A673 (cell line): Measurements from ENCODE around the gene CASZ1. TPM values are rescaled to one million over a fixed set of nuclear protein-coding genes. Genes with fewer than 3 reads are reported as not detected.

Experiments used
- BruUV-seq: library from RNA; stranded (reverse); fragments of 400-500 nt; replicated peaks from 2 replicates; lab custom pipeline; 2021; lab: Mats Ljungman, UMichigan
- CTCF ChIA-PET: fragments of 300-600 bp; sonication (Branson Sonifier 250); formaldehyde crosslinking; loops from one replicate; lab custom pipeline; 2022; ENCODE audit warnings: antibody characterized with exemption; lab: Charles Lee
- POLR2A ChIA-PET: fragments of 300-600 bp; sonication (Branson Sonifier 250); formaldehyde crosslinking; loops from one replicate; lab custom pipeline; 2022; ENCODE audit warnings: antibody characterized with exemption; ENCODE audit not compliant: low non-redundant PET; lab: Charles Lee
- DNase-seq: peaks from one replicate; pipeline ENCODE4 v3.0.0-alpha.2; 2015; ENCODE audit warnings: low spot score
- H3K27ac ChIP-seq: fragments of 200-600 bp; sonication (generic); 2 replicates; pipeline ENCODE4 v1.5.1; 2016; ENCODE audit warnings: mixed run types, low read depth, mild to moderate bottlenecking, mixed read lengths, antibody characterized with exemption, low read length; ENCODE audit not compliant: poor library complexity, severe bottlenecking
- H3K27me3 ChIP-seq: fragments of 200-600 bp; sonication (generic); replicated peaks from 2 replicates; pipeline ENCODE4 v1.6.1; 2017; ENCODE audit warnings: mixed run types, low read depth, mild to moderate bottlenecking, mixed read lengths, antibody characterized with exemption, low read length; ENCODE audit not compliant: insufficient read depth, poor library complexity
- H3K36me3 ChIP-seq: fragments of 200-600 bp; sonication (generic); 2 replicates; pipeline ENCODE4 v1.6.1; 2016; ENCODE audit warnings: mixed run types, mild to moderate bottlenecking, mixed read lengths, antibody characterized with exemption, low read length; ENCODE audit not compliant: insufficient read depth, poor library complexity, severe bottlenecking
- H3K4me1 ChIP-seq: fragments of 200-600 bp; sonication (generic); 2 replicates; pipeline ENCODE4 v1.6.1; 2017; ENCODE audit warnings: mixed run types, mild to moderate bottlenecking, mixed read lengths, antibody characterized with exemption, low read length; ENCODE audit not compliant: insufficient read depth, poor library complexity, severe bottlenecking
- H3K4me3 ChIP-seq: fragments of 200-600 bp; sonication (generic); 2 replicates; pipeline ENCODE4 v1.5.1; 2016; ENCODE audit warnings: low read depth, mixed run types, mild to moderate bottlenecking, mixed read lengths, low read length; ENCODE audit not compliant: poor library complexity, severe bottlenecking
- H3K9me3 ChIP-seq: fragments of 200-600 bp; sonication (generic); 2 replicates; pipeline ENCODE4 v1.6.1; 2016; ENCODE audit warnings: mixed run types, low read depth, mild to moderate bottlenecking, mixed read lengths, antibody characterized with exemption, low read length; ENCODE audit not compliant: poor library complexity, severe bottlenecking
- EZH2 ChIP-seq: fragments of 200-600 bp; sonication (generic); IDR thresholded peaks from 2 replicates; pipeline ENCODE4 v1.6.1; 2017; ENCODE audit warnings: borderline replicate concordance, low read depth, mild to moderate bottlenecking, mixed read lengths, antibody characterized with exemption, low read length; ENCODE audit not compliant: poor library complexity, severe bottlenecking
- intact Hi-C: fragments of 100-400 bp; cut with micrococcal nuclease; formaldehyde crosslinking; loops from one replicate; pipeline ENCODE4 v1.10.0; 2022; ENCODE audit not compliant: unreplicated experiment
- total RNA-seq: library from RNA; stranded (reverse); gene quantifications from 2 replicates; pipeline ENCODE4 v1.2.3, GENCODE V29; 2021
- TF ChIP-seq, protein P1 (sequence below): fragments of 300-800, 200-600 bp; sonication (generic); conservative IDR thresholded peaks from 2 replicates; pipeline ENCODE4 v1.5.1; 2017; ENCODE audit warnings: low read depth, mild to moderate bottlenecking, antibody characterized with exemption, low read length, moderate library complexity, mixed read lengths

Gene CASZ1
- total RNA-seq, 1 experiment from 2014 or later, result 1.9 TPM

GRCh38 chr1:10703702-10704101 lies 92.7 kb downstream of the CASZ1 start:
- intact Hi-C loops, result no loop called here
- H3K4me1 ChIP-seq, result no peaks in the 10 kb centered on the region
- H3K27me3 ChIP-seq, result no peaks in the 10 kb centered on the region
- CTCF ChIA-PET, result interaction anchor here (0.7 kb wide), 1 partner anchor 89 kb away, joined by 3 read pairs; no protein-coding TSS in a partner anchor
- BruUV-seq, result no TSS peak
- no peaks in the 10 kb centered on the region for H3K36me3 ChIP-seq
- TF ChIP-seq, protein P1, sequence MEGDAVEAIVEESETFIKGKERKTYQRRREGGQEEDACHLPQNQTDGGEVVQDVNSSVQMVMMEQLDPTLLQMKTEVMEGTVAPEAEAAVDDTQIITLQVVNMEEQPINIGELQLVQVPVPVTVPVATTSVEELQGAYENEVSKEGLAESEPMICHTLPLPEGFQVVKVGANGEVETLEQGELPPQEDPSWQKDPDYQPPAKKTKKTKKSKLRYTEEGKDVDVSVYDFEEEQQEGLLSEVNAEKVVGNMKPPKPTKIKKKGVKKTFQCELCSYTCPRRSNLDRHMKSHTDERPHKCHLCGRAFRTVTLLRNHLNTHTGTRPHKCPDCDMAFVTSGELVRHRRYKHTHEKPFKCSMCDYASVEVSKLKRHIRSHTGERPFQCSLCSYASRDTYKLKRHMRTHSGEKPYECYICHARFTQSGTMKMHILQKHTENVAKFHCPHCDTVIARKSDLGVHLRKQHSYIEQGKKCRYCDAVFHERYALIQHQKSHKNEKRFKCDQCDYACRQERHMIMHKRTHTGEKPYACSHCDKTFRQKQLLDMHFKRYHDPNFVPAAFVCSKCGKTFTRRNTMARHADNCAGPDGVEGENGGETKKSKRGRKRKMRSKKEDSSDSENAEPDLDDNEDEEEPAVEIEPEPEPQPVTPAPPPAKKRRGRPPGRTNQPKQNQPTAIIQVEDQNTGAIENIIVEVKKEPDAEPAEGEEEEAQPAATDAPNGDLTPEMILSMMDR, result no peak
- no peak for TF ChIP-seq EZH2
- H3K4me3 ChIP-seq, result no peak overlapping the region
- POLR2A ChIA-PET, result no interaction called here
- H3K9me3 ChIP-seq, result no peaks in the 10 kb centered on the region
- no peak for DNase-seq
- H3K27ac ChIP-seq, result no peak overlapping the region

- intact Hi-C loops, result no loop called here
- Histone ChIP-seq H3K27me3 (no peaks in the 10 kb centered on the region), H3K9me3 (no peaks in the 10 kb centered on the region), H3K4me1 (no peaks in the 10 kb centered on the region), H3K4me3 (no peak overlapping the region), H3K27ac (no peak overlapping the region), H3K36me3 (no peaks in the 10 kb centered on the region)
- no TSS peak for BruUV-seq
- TF ChIP-seq EZH2, result no peak
- TF ChIP-seq, protein P1, result no peak
- POLR2A ChIA-PET, result interaction anchor here (0.7 kb wide), 1 partner anchor 1883 kb away, joined by 4 read pairs; the partner anchor contains the start of gene RERE
- CTCF ChIA-PET, result no interaction called here
- DNase-seq, result no peak
Observed at GRCh38 chr1:10701145-10701544, 95.3 kb downstream of the CASZ1 start.

- Histone ChIP-seq H3K27ac (no peak overlapping the region), H3K36me3 (no peaks in the 10 kb centered on the region), H3K4me3 (no peak overlapping the region), H3K9me3 (no peaks in the 10 kb centered on the region), H3K4me1 (no peaks in the 10 kb centered on the region), H3K27me3 (no peaks in the 10 kb centered on the region)
- no TSS peak for BruUV-seq
- no peak for TF ChIP-seq EZH2
- TF ChIP-seq, protein P1, result no peak
- ChIA-PET POLR2A (no interaction called here), CTCF (no interaction called here)
- no peak for DNase-seq
- intact Hi-C loops, result no loop called here
Observed at GRCh38 chr1:10699470-10699835, 97.0 kb downstream of the CASZ1 start.
